ENCODE results near the gene MYO1H.
A peak's percentile ranks its signal among the peaks of the same experiment; 100 is the strongest.
"Not testable (repeated sequence)": the region's sequence is repeated elsewhere in the genome, so short reads cannot be mapped to it uniquely, and the experiment has no call there.

MYO1H gene, protein sequence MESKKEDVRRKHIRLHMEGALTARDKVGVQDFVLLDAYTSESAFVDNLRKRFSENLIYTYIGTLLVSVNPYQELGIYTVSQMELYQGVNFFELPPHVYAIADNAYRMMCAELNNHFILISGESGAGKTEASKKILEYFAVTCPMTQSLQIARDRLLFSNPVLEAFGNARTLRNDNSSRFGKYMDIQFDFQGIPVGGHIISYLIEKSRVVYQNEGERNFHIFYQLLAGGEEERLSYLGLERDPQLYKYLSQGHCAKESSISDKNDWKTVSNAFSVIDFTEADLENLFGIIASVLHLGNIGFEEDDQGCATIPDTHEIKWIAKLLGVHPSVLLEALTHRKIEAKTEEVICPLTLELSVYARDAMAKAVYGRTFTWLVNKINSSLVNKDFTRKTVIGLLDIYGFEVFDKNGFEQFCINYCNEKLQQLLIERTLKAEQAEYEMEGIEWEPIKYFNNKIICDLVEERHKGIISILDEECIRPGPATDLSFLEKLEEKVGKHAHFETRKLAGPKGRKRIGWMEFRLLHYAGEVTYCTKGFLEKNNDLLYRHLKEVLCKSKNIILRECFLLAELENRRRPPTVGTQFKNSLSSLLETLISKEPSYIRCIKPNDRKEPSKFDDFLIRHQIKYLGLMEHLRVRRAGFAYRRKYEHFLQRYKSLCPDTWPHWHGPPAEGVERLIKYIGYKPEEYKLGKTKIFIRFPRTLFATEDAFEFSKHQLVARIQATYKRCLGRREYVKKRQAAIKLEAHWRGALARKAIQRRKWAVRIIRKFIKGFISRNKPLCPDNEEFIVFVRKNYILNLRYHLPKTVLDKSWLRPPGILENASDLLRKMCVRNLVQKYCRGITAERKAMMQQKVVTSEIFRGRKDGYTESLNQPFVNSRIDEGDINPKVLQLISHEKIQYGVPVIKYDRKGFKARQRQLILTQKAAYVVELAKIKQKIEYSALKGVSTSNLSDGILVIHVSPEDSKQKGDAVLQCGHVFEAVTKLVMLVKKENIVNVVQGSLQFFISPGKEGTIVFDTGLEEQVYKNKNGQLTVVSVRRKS

DNA sequence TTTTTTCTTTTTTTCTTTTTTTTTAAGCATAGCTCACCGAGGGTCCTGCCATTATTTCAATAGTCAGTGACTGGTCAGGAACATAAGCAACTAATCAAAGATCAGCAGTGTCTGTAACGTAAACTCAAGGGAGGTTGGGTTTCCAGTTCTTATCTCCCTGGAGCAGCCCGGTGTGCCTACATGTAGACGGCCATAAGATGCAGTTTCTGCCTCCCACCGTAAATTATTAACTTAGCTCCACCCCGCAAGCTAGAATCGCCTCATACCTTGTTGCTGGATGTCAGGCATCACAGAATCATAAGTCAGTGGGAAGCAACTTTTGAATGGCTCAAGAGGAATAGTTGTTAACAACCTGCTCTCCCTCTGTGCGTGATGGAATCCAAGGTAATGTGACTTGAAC is at the start of gene MYO1H:
TSS of gene MYO1H (plus strand) at position 312 of the 400 bp plus-strand sequence. CDS start at position 373, 61 bp downstream.
- Mint-ChIP-seq H3K36me3 (no peaks in the 10 kb centered on the region), H3K9me3 (ENCODE audit: low read depth) (no peaks in the 10 kb centered on the region), H3K4me3 (no peak within 1 kb of the TSS), H3K27me3 (peaks cover 11% of the 10 kb centered on the region), H3K27ac (no peak within 1 kb of the TSS), H3K4me1 (ENCODE audit: low read depth) (no peaks in the 10 kb centered on the region)

DNA sequence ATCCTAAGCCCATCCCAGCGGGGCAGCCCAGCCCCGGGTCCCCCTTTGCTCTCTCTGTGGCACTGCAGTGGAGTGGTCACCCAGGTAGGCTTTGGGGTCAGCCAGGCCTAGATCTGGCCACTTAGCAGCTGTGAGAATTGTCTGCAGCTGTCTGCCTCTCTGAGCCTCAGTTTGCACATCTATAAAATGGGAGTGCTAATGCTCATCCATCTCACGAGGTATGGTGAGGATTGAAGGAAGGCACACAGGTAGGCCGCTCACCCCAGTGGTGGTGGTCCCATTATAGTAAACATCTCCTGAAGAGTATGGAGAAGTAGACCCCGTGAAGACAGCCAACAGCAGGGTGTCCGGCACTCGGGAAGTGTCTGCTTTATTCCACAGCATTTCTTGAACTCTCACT is 47.9 kb upstream of the MYO1H start:
- Mint-ChIP-seq H3K36me3 (no peaks in the 10 kb centered on the region), H3K4me1 (ENCODE audit: low read depth) (no peaks in the 10 kb centered on the region), H3K4me3 (no peak overlapping the region), H3K27ac (no peak overlapping the region), H3K27me3 (peaks cover 7% of the 10 kb centered on the region), H3K9me3 (ENCODE audit: low read depth) (no peaks in the 10 kb centered on the region)

DNA sequence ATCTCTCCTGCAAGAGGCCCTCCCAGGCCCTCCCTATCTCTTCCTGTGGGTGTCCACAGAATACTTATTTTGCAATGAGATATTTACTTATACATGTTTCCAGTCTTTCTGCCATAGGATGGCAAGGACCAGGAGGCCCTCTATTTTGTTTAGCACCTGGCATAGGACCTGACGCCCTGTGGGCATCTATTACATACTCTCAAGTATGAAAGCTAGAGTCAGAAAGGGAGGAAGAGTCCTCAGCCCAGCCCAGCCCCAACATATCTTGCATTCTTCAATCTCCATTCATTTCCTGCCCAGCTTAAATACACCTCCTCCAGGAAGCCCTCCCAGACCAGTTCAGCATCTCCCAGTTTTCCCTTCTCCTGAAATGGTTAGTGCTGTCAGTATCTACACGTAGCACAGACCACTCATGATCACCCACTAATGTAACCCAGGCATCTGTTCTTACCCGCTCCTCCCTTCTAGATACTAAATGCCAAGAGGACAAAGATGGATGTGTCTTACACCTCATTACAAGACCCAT is 46.0 kb upstream of the MYO1H start:
- H3K27me3 Mint-ChIP-seq = peaks cover 12% of the 10 kb centered on the region
- no peaks in the 10 kb centered on the region for H3K36me3 Mint-ChIP-seq
- H3K4me3 Mint-ChIP-seq = no peak overlapping the region
- no peaks in the 10 kb centered on the region for H3K9me3 Mint-ChIP-seq (ENCODE audit: low read depth)
- no peak overlapping the region for H3K27ac Mint-ChIP-seq
- H3K4me1 Mint-ChIP-seq (ENCODE audit: low read depth) = no peaks in the 10 kb centered on the region

DNA sequence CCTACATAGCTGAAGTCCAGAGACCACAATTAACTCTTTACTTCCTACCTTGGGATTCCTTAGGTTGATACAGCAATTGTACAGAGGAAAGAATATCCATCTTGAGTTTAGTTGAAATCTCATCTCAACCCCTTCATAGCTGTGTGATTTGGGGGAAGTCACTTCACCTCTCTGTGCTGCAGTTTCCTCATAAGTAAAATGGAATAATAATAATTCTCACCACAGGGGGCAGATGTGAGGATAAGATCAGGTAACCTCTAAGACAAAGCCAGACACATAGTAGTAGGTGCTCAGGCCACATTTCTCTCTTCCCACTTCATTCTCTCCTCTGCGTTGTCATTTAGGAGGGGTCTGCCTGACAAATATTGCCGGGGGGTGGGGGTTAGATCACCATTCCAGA is 45.3 kb upstream of the MYO1H start:
- Mint-ChIP-seq H3K27ac (no peak overlapping the region), H3K4me3 (no peak overlapping the region), H3K27me3 (peaks cover 14% of the 10 kb centered on the region), H3K9me3 (ENCODE audit: low read depth) (no peaks in the 10 kb centered on the region), H3K4me1 (ENCODE audit: low read depth) (no peaks in the 10 kb centered on the region), H3K36me3 (no peaks in the 10 kb centered on the region)

DNA sequence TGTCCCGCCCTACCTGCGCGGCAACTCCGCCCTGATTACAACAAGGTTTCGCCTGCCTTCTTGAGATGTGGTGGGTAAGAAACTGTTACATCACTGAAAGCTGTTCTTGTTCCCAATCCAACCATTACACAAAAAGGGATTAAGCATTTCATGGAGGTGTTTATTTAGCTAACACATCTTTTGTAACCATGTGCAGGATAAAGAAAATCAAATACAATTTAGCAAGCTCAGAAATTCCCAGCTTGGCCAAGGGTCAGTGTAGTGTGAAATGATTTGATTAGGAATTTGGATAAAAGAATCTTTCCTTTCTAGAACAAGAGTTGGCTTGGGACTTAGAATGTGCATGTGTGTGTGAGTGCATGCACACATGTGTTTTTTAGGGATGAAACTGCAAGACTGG is 44.9 kb upstream of the MYO1H start:
- peaks cover 18% of the 10 kb centered on the region for H3K27me3 Mint-ChIP-seq
- H3K27ac Mint-ChIP-seq = no peak overlapping the region
- no peak overlapping the region for H3K4me3 Mint-ChIP-seq
- H3K36me3 Mint-ChIP-seq = no peaks in the 10 kb centered on the region
- no peaks in the 10 kb centered on the region for H3K4me1 Mint-ChIP-seq (ENCODE audit: low read depth)
- H3K9me3 Mint-ChIP-seq (ENCODE audit: low read depth) = no peaks in the 10 kb centered on the region

DNA sequence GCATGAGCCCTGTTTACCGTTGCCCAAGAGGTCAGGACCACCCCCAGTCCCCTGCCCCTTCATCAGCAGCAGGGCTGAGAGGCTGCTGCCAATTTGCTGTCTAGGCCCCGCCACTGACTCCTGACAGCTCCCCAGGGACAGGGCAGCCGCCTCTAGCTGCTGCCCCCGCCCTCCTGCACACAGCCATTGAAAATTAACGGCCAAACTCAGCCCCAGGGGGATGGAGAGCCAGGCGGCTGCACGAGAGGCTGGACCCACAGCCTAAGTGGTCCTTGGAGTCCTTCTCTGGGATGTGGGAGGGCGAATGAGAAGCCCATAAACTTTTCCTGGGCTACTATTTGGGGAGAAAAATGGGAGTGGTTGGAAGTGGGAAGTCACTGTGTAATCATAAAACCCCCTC is 43.2 kb upstream of the MYO1H start:
- Mint-ChIP-seq H3K9me3 (ENCODE audit: low read depth) (no peaks in the 10 kb centered on the region), H3K36me3 (no peaks in the 10 kb centered on the region), H3K4me1 (ENCODE audit: low read depth) (peaks cover 2% of the 10 kb centered on the region), H3K27ac (no peak overlapping the region), H3K4me3 (no peak overlapping the region), H3K27me3 (peaks cover 26% of the 10 kb centered on the region)

DNA sequence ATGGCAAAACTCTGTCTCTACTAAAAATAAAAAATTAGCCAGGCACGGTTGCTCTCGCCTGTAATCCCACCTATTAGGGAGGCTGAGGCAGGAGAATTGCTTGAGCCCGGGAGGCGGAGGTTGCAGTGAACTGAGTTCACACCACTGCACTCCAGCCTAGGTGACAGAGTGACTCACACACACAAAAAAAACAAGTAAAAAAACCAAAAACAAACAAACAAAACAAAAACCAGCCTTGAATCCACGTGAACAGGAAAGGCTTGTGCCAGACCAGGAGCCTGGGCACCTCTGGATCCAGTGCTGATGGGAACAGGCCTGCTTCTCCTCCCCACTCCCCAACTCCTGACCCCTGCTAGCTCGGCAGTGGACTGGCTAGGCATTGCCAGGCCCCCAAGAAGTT is 42.2 kb upstream of the MYO1H start:
- H3K27ac Mint-ChIP-seq = no peak overlapping the region
- no peaks in the 10 kb centered on the region for H3K36me3 Mint-ChIP-seq
- H3K9me3 Mint-ChIP-seq (ENCODE audit: low read depth) = no peaks in the 10 kb centered on the region
- H3K4me1 Mint-ChIP-seq (ENCODE audit: low read depth) = peaks cover 7% of the 10 kb centered on the region
- H3K27me3 Mint-ChIP-seq = peaks cover 29% of the 10 kb centered on the region
- no peak overlapping the region for H3K4me3 Mint-ChIP-seq

DNA sequence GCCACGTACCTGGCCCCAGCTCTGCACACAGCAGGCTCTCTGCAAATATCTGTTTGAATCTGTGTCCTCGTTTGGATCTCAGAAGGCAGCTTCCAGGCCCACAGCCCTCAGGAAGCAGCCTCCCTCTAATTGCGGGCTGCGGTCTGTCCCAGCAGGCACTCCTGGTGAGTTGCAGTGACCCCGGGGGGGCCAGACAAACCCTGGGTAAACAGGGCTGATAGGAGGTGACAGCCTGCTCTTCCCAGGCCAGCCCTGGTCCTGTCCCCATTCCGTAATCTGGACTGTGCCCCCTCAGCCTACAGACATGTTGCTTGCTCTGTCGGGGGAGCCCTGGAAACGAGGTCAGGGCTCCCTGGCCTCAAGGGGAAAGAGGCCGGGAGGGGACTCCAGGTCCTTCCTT is 40.6 kb upstream of the MYO1H start:
- Mint-ChIP-seq H3K27ac (no peak overlapping the region), H3K4me3 (no peak overlapping the region), H3K27me3 (peaks cover 36% of the 10 kb centered on the region), H3K36me3 (no peaks in the 10 kb centered on the region), H3K9me3 (ENCODE audit: low read depth) (no peaks in the 10 kb centered on the region), H3K4me1 (ENCODE audit: low read depth) (peaks cover 11% of the 10 kb centered on the region)

DNA sequence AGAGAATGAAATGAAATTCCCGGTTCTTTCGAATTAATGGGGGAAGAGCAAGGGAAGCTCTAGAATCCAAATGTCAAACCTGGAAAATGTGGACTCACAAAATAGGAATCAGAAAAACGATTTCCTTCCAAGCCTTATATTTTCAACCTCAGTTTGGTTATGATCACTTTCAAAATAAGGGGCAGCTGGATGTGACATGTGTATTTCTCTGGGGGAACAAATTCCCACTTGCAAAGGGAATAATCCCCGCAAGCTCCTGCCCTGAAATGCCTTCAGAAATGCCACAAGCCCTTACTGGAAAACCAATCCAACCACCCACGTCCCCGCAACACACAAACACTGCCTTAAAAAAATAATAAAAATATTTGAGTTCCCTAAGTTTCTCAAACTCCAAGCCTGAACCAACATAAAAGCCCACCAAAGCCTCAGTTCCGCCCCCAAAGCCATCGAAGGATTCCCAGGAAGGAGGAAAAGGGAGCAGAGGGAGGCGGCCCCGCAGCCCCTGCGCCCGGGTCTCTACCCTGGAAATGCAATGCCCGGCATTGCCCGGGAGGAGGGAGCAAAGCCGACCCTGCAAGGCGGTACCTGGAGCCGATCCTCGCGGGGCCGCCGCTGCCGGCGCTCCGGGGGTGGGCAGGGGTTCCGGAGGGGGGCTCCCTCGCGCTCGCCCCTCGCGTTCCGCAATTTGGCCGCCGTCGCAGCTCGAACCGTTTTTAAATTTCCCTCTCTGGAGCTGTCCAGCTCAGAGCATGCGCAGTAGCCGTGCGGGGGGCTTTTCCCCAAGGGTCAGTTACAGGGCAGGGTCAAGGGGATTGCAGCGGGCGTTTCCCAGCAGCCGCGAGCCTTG is 38.9 kb upstream of the MYO1H start, which contains the start of gene FOXN4:
TSS of gene FOXN4 (minus strand) at position 751 of the 847 bp plus-strand sequence. CDS start 963 bp downstream, outside the sequence.
- Mint-ChIP-seq H3K4me1 (ENCODE audit: low read depth) (peaks cover 11% of the 10 kb centered on the region), H3K27ac (no peak within 1 kb of the TSS), H3K27me3 (peaks cover 36% of the 10 kb centered on the region), H3K36me3 (no peaks in the 10 kb centered on the region), H3K9me3 (ENCODE audit: low read depth) (no peaks in the 10 kb centered on the region), H3K4me3 (peak within 1 kb of the TSS; percentile 89)

DNA sequence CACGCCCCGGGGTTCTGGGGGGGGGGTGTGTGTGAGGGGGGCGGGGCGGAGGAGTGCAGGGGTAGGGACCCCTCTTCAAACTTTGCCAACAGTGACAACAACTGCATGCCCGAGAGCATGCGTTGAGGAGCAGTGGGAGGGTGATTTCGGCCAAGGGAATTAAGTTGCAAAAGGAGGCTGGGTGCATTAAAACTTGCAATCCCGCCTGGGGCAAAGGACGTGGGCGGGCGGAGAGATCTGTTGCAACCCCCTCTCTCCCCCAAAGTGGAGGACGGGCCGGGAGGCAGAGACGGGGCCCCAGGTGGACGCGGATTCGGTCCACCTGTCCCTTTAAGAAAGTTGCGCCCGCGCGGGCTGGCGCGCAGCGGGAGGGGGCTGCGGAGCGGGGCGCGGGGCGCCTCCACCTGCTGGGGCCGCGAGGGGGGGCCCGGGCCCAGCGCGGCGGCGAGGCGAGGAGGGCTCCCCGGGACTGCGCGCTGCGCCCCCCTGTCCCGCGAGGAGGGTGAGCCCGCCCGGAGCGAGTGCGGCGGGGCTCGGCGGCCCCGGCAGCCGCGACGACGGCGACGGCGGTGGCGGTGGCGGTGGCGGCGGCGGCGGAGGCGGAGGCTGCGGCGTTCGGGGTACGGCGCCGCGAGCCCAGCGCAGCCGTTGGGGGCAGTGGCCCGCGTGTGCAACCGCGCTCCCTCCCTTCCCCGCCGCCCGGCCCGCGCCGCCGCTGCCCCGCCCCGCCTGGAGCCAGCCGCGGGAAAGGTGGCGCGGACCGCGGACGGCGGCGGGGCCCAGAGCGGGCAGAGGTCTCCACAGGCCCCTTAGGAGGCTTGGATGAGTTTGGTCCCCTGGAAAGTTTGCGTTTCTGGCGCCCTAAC is 38.1 kb upstream of the MYO1H start:
- Mint-ChIP-seq H3K27ac (no peak overlapping the region), H3K36me3 (no peaks in the 10 kb centered on the region), H3K27me3 (peaks cover 36% of the 10 kb centered on the region), H3K9me3 (ENCODE audit: low read depth) (no peaks in the 10 kb centered on the region), H3K4me3 (peak overlapping the region; percentile 89), H3K4me1 (ENCODE audit: low read depth) (peaks cover 11% of the 10 kb centered on the region)

DNA sequence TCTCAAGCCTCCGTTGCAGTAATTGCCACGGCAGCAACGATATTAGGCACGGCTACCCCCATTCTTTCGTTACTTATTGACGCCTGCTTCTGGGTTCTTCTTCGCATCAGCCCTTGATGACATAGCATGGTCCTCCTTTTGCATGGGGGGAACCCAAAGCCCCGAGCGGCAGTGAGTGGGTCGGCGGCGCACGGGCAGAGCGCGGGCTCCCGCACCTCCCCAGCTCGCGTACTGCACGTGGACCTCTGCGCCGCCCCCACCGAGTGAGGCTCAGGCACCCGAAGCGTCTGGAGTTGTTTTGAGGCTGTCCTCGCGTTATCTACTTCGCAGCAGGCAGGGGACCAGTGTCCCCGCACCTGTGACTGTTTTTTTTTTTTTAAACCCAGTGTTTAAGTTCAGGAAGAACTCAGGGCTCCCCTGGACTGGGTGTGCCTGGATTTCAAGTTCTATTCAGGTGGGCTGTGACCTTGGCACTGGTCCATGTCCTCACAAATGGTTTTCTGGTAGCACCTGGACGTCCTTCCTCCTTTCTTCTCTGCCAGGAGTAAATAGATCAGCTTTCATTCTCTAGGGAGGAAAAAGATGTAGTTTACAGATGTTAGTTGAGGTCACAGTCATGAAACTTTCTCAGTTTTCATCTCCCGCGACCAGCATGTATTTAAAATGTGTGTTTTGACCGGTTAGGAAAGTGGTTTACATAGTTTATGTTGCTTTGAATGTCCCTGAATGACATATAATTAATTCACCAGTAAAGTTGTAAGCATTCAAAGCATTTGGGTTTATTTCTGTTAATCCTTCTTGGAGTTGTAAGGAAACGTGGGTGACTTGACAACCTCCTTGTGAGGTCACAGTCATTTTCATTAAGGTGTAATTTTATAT is 37.2 kb upstream of the MYO1H start:
- no peaks in the 10 kb centered on the region for H3K36me3 Mint-ChIP-seq
- H3K4me3 Mint-ChIP-seq = peak overlapping the region; percentile 84
- no peaks in the 10 kb centered on the region for H3K9me3 Mint-ChIP-seq (ENCODE audit: low read depth)

DNA sequence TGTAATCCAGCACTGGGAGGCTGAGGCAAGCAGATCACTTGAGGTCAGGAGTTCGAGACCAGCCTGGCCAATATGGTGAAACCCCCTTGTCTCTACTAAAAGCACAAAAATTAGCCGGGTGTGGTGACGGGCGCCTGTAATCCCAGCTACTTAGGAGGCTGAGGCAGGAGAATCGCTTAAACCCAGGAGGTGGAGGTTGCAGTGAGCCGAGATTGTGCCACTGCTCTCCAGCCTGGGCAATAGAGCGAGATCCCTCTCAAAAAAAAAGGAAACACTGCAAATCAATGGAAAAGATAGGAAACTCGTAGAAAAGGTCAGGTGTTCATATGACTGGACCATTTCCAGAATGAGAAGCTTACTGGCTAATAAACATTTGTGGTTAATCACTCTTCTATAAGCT is 26.4 kb upstream of the MYO1H start:
- not testable (repeated sequence) for H3K4me3 Mint-ChIP-seq; H3K27ac Mint-ChIP-seq; H3K9me3 Mint-ChIP-seq (ENCODE audit: low read depth); H3K4me1 Mint-ChIP-seq (ENCODE audit: low read depth); H3K27me3 Mint-ChIP-seq; H3K36me3 Mint-ChIP-seq

More for the DNA sequence above, 37.2 kb upstream of the MYO1H start:
- H3K27ac Mint-ChIP-seq = no peak overlapping the region
- H3K27me3 Mint-ChIP-seq = peaks cover 37% of the 10 kb centered on the region
- H3K4me1 Mint-ChIP-seq (ENCODE audit: low read depth) = peaks cover 11% of the 10 kb centered on the region

DNA sequence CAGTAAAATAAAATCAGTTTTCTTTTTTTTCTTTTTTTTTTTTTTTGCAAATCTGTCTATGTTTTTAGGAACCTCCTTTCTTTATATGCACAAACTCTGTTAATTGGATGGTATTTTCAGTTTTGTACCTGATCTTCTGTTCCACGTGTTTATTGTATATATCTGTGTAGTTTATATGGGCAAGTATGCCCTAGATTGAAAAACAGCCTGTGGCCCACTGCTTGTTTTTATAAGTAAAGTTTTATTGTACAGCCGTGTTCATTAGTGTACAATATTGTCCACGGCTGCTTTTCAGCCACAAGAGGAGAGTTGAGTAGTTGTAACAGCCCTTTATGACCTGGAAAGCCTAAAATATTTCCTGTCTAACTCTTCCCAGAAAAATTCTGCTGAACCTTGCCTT is 18.7 kb upstream of the MYO1H start:
- no peaks in the 10 kb centered on the region for H3K4me1 Mint-ChIP-seq (ENCODE audit: low read depth)
- H3K9me3 Mint-ChIP-seq (ENCODE audit: low read depth) = no peaks in the 10 kb centered on the region
- H3K27me3 Mint-ChIP-seq = no peaks in the 10 kb centered on the region
- no peak overlapping the region for H3K4me3 Mint-ChIP-seq
- no peak overlapping the region for H3K27ac Mint-ChIP-seq
- no peaks in the 10 kb centered on the region for H3K36me3 Mint-ChIP-seq

Measured in activated naive CD8-positive, alpha-beta T cell (primary cell).